ENCODE results near the gene SPEM3. TPM values are rescaled to one million over a fixed set of nuclear protein-coding genes. Genes with fewer than 3 reads are reported as not detected.

Gene SPEM3
- total RNA-seq, 1 donor from 2014 or later = not detected

GRCh38 chr17:7442142-7442541, 13.5 kb downstream of the SPEM3 start:
- Histone ChIP-seq H3K27me3 (peaks cover 61% of the 10 kb centered on the region), H3K27ac (no peak overlapping the region), H3K9ac (no peak overlapping the region), H3K79me2 (ENCODE audit: low read depth) (no peaks in the 10 kb centered on the region), H3F3A (ENCODE audit: low read depth) (peaks cover 47% of the 10 kb centered on the region), H3K36me3 (no peaks in the 10 kb centered on the region), H3K4me3 (no peak overlapping the region), H4K20me1 (ENCODE audit: low read depth) (no peaks in the 10 kb centered on the region), H3K4me2 (no peak overlapping the region), H3K9me3 (ENCODE audit: low read depth) (no peaks in the 10 kb centered on the region), H3K4me1 (peaks cover 28% of the 10 kb centered on the region), H2AFZ (replicated peaks) (no peak overlapping the region)
- Mint-ChIP-seq H3K9me3 (no peaks in the 10 kb centered on the region), H3K4me3 (peak overlapping the region; percentile 74), H3K4me1 (peaks cover 55% of the 10 kb centered on the region), H3K36me3 (no peaks in the 10 kb centered on the region), H3K27ac (no peak overlapping the region), H3K27me3 (ENCODE audit: insufficient read depth, low read depth) (peaks cover 22% of the 10 kb centered on the region)
- DNase-seq (ENCODE audit: low spot score) = no peak
- TF ChIP-seq CTCF (IDR thresholded peaks at IDR 0.05) = no peak
- TF ChIP-seq EZH2 (IDR thresholded peaks at IDR 0.05) = no peak
- TF ChIP-seq EZH2phosphoT487 (IDR thresholded peaks at IDR 0.05) = no peak

- peaks cover 31% of the 10 kb centered on the region for H3F3A ChIP-seq (ENCODE audit: low read depth)
- peaks cover 3% of the 10 kb centered on the region for H3K9me3 Mint-ChIP-seq
- H3K9me3 ChIP-seq (ENCODE audit: low read depth) = no peaks in the 10 kb centered on the region
- H3K9ac ChIP-seq = no peak overlapping the region
- H3K27me3 ChIP-seq = peaks cover 49% of the 10 kb centered on the region
- no peaks in the 10 kb centered on the region for H3K36me3 ChIP-seq
- no peaks in the 10 kb centered on the region for H4K20me1 ChIP-seq (ENCODE audit: low read depth)
- no peak overlapping the region for H2AFZ ChIP-seq (replicated peaks)
- H3K4me3 ChIP-seq = no peak overlapping the region
- H3K4me1 ChIP-seq = peaks cover 15% of the 10 kb centered on the region
- no peak for DNase-seq (ENCODE audit: low spot score)
- peak overlapping the region; percentile 79 for H3K4me3 Mint-ChIP-seq
- H3K27ac ChIP-seq = no peak overlapping the region
- no peak overlapping the region for H3K4me2 ChIP-seq
- H3K36me3 Mint-ChIP-seq = no peaks in the 10 kb centered on the region
- TF ChIP-seq EZH2phosphoT487 (IDR thresholded peaks at IDR 0.05) = no peak
- no peak for TF ChIP-seq EZH2 (IDR thresholded peaks at IDR 0.05)
- no peak for TF ChIP-seq CTCF (IDR thresholded peaks at IDR 0.05)
- peaks cover 15% of the 10 kb centered on the region for H3K27me3 Mint-ChIP-seq (ENCODE audit: insufficient read depth, low read depth)
- no peaks in the 10 kb centered on the region for H3K79me2 ChIP-seq (ENCODE audit: low read depth)
- H3K27ac Mint-ChIP-seq = no peak overlapping the region
- peaks cover 50% of the 10 kb centered on the region for H3K4me1 Mint-ChIP-seq
These were observed 15.1 kb downstream of the SPEM3 start for GRCh38 chr17:7443499-7444485.

GRCh38 chr17:7444682-7445618, 16.3 kb downstream of the SPEM3 start, which contains the start of gene CHRNB1:
Gene CHRNB1 (plus strand): TSS chr17:7445061. CDS start chr17:7445128, 67 bp downstream.
- no peaks in the 10 kb centered on the region for H3K9me3 ChIP-seq (ENCODE audit: low read depth)
- peak within 1 kb of the TSS; percentile 87 for H3K4me3 Mint-ChIP-seq
- H3K36me3 Mint-ChIP-seq = no peaks in the 10 kb centered on the region
- H4K20me1 ChIP-seq (ENCODE audit: low read depth) = no peaks in the 10 kb centered on the region
- peaks cover 4% of the 10 kb centered on the region for H3K9me3 Mint-ChIP-seq
- H3K27me3 Mint-ChIP-seq (ENCODE audit: insufficient read depth, low read depth) = peaks cover 10% of the 10 kb centered on the region
- TF ChIP-seq CTCF (IDR thresholded peaks at IDR 0.05) (peak; percentile 28), EZH2 (IDR thresholded peaks at IDR 0.05) (no peak)
- no peak within 1 kb of the TSS for H3K9ac ChIP-seq
- H3K4me3 ChIP-seq = peak within 1 kb of the TSS; percentile 71
- H3K27ac ChIP-seq = no peak within 1 kb of the TSS
- peak; percentile 96 for DNase-seq (ENCODE audit: low spot score)
- peaks cover 28% of the 10 kb centered on the region for H3F3A ChIP-seq (ENCODE audit: low read depth)
- H3K36me3 ChIP-seq = no peaks in the 10 kb centered on the region
- H3K79me2 ChIP-seq (ENCODE audit: low read depth) = no peaks in the 10 kb centered on the region
- H3K4me1 Mint-ChIP-seq = peaks cover 46% of the 10 kb centered on the region
- peak within 1 kb of the TSS; percentile 98 for H3K4me2 ChIP-seq
- H3K27ac Mint-ChIP-seq = peak within 1 kb of the TSS; percentile 91
- H3K27me3 ChIP-seq = peaks cover 37% of the 10 kb centered on the region
- peaks cover 9% of the 10 kb centered on the region for H3K4me1 ChIP-seq
- peak within 1 kb of the TSS; percentile 99 for H2AFZ ChIP-seq (replicated peaks)
